NB4 (cell line): ENCODE measurements around the gene INSR.

Source experiments
- DNase-seq: peaks from one replicate; pipeline ENCODE4 v3.0.0; 2010; ENCODE audit warnings: low read depth
- H3K4me3 ChIP-seq: one replicate; pipeline ENCODE4 v1.5.1; 2011; ENCODE audit warnings: mild to moderate bottlenecking, low read depth, low read length, moderate library complexity
- MAX ChIP-seq: IDR thresholded peaks from 2 replicates; pipeline ENCODE4 v1.6.1; 2011; ENCODE audit warnings: low read depth, low read length
- MYC ChIP-seq: IDR thresholded peaks from 2 replicates; pipeline ENCODE4 v1.6.1; 2011; ENCODE audit warnings: low read depth, low read length
- POLR2A ChIP-seq: IDR thresholded peaks from 2 replicates; pipeline ENCODE4 v1.6.1; 2011; ENCODE audit warnings: mild to moderate bottlenecking; ENCODE audit not compliant: insufficient read length; ENCODE audit errors: extremely low read depth
- TF ChIP-seq, protein P1 (sequence below): IDR thresholded peaks from one replicate; pipeline ENCODE4 v1.5.1; 2012; ENCODE audit warnings: low read depth, low read length

Gene INSR

DNA sequence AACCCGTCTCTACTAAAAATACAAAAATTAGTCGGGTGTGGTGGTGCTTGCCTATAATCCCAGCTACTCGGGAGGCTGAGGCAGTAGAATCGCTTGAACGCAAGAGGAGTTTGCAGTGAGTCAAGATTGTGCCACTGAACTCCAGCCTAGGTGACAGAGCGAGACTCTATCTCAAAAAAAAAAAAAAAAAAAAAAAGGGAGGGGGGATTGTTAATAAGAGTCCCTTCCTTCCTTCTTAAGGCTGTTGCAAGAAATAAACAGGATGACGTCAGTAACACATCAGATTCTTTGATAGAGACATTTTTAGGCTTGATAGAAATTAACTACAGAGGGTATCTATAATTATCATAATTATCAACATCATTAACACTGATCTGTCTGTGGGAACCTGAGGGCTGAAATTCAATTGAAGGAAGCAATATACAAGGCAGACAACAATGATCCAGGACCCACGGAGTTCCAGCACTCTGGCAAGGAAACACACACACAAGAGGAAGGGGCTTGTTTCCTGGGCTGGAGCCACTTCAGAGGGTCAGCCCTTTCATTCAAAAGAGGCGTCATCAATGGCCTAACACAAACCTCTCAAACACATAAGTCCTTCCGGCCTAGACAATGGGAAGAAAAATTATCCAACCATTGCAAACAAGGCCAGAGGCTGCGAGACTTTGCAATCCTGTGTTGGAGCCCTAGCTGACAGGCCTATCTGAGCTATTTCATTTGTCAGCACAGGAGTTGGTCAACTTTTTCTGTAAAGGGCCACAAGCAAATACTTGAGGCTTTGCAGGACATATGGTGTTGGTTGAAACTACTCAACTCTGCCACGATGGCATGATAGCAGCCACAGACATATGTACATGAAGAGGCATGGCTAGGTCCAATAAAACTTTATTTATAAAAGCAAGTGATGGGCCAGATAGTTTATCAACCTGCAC lies 105.2 kb downstream of the INSR start:
- H3K4me3 ChIP-seq = no peak overlapping the region
- TF ChIP-seq, protein P1, sequence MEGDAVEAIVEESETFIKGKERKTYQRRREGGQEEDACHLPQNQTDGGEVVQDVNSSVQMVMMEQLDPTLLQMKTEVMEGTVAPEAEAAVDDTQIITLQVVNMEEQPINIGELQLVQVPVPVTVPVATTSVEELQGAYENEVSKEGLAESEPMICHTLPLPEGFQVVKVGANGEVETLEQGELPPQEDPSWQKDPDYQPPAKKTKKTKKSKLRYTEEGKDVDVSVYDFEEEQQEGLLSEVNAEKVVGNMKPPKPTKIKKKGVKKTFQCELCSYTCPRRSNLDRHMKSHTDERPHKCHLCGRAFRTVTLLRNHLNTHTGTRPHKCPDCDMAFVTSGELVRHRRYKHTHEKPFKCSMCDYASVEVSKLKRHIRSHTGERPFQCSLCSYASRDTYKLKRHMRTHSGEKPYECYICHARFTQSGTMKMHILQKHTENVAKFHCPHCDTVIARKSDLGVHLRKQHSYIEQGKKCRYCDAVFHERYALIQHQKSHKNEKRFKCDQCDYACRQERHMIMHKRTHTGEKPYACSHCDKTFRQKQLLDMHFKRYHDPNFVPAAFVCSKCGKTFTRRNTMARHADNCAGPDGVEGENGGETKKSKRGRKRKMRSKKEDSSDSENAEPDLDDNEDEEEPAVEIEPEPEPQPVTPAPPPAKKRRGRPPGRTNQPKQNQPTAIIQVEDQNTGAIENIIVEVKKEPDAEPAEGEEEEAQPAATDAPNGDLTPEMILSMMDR = no peak
- TF ChIP-seq MAX = no peak
- TF ChIP-seq POLR2A = no peak
- TF ChIP-seq MYC = no peak
- DNase-seq = peak; percentile 34

DNA sequence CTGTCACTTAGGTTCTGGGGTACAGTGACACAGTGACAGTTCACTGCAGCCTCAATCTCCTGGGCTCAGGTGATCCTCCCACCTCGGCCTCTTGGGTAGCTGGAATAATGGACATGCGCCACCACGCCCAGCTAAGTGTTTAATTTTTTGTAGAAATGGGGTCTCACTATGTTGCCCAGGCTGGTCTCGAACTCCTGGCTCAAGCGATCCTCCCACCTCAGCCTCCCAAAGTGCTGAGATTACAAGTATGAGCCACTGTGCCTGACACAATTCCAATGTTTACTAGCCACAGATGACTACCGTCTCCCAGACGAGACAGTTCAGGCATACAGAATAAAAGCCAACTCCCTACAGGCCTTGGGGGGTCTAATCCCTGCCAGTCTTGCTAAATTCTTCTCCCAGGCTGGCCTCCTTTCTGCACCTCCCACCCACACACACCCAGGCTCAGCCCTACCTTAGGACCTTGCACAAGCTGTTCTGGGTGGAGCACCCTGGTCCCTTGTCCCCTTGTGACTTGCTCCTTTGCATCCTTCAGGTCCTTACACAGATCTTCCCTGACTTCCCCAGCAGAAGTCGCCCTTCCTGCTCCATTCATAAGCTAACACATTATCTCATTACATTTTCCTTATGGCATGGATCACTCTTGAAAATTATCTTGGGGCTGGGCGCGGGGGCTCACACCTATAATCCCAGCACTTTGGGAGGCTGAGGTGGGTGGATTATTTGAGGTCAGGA lies 106.4 kb downstream of the INSR start:
- no peak for TF ChIP-seq MYC
- TF ChIP-seq MAX = no peak
- TF ChIP-seq POLR2A = no peak
- no peak for DNase-seq
- H3K4me3 ChIP-seq = no peak overlapping the region

DNA sequence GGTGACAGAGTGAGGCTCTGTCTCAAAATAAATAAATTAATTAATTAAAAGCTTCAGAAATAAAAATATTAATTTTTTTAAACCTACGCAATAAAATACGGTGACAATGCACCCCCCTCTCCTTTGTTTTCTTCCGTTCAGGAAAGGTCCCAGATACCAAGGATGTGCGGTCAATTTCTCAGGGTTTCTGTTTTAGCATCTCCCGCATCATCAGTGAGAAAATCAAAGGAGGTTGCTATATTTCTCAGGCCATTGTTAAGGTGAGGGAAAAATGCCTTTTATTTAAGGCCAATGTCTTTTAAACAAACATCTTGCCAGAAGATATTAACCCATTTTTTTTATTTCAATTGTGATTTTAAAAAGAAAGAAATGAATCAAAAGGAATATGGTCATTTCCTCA lies 111.7 kb downstream of the INSR start:
- DNase-seq = no peak
- no peak overlapping the region for H3K4me3 ChIP-seq
- no peak for TF ChIP-seq POLR2A
- TF ChIP-seq MYC = no peak
- TF ChIP-seq MAX = no peak
- TF ChIP-seq, protein P1 = no peak

GRCh38 chr19:7179917-7180306 lies 114.3 kb downstream of the INSR start:
- TF ChIP-seq, protein P1 = no peak
- no peak for TF ChIP-seq MAX
- no peak for TF ChIP-seq MYC
- no peak for TF ChIP-seq POLR2A
- H3K4me3 ChIP-seq = no peak overlapping the region

DNA sequence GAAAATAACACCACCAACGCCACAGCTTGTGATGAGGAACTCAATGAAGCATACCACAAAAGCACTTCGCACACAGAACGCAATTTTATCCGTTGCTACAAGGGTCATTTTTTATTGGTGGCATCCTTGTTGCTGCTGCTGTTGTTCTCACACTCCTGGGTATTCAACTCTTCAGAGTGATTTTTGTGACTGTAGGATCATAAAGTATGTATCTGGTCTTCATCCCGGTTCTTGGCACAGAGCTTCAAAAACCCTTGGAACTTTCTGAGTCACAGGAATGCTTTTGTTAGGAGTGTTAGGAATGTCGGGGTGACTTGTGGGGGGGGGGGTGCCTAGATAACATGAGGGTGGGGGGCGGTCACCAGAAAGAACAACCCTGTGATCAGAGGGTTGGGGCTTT lies 116.3 kb downstream of the INSR start:
- DNase-seq = no peak
- TF ChIP-seq POLR2A (no peak), MYC (no peak), MAX (no peak)
- TF ChIP-seq, protein P1 = no peak
- H3K4me3 ChIP-seq = no peak overlapping the region

More at GRCh38 chr19:7179917-7180306, 114.3 kb downstream of the INSR start:
- no peak for DNase-seq

DNA sequence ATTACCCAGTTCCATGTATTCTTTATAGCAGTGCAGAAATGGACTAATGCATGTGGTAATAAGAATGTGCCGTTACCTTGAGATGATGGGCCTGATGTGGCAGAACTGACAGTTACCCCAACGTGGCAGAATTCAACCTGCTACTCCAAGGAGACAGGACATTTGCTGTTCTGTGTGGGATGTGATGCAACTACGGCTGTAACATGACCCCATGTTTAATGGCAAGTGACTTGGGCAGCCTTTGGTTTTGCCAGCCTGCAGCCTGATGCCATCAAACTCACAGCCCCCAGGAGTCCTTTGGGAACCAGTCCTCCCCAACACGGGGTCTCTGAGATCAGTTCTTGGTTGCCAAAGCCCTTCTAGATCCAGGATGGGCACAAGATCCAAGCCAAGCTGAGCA lies 117.4 kb downstream of the INSR start:
- H3K4me3 ChIP-seq = no peak overlapping the region
- no peak for DNase-seq
- no peak for TF ChIP-seq POLR2A
- TF ChIP-seq MAX = peak; percentile 23; the same call in 1 of the 2 replicates
- TF ChIP-seq, protein P1 = no peak
- TF ChIP-seq MYC = no peak
